OCI-LY1 (cell line): ENCODE results near the gene UNC5A.

Experiments used
- H2AFZ ChIP-seq: fragments of 200-600 bp; sonication (generic), shearing (Covaris generic); 2 replicates; pipeline ENCODE4 v1.6.0; 2014; ENCODE audit warnings: antibody characterized with exemption, mild to moderate bottlenecking, low read length
- H3F3A ChIP-seq: fragments of 200-600 bp; sonication (generic), shearing (Covaris generic); 2 replicates; pipeline ENCODE4 v1.6.0; 2014; ENCODE audit warnings: mild to moderate bottlenecking, antibody characterized with exemption, low read length, moderate library complexity; ENCODE audit not compliant: insufficient read depth
- H3K27ac ChIP-seq: fragments of 200-600 bp; sonication (generic); 2 replicates; pipeline ENCODE4 v1.5.1; 2014; ENCODE audit warnings: low read length, mixed run types, mild to moderate bottlenecking, low read depth; ENCODE audit not compliant: poor library complexity, severe bottlenecking
- H3K27me3 ChIP-seq: fragments of 200-600 bp; sonication (generic); 2 replicates; pipeline ENCODE4 v1.6.0; 2014; ENCODE audit warnings: antibody characterized with exemption, mild to moderate bottlenecking, low read length, moderate library complexity; ENCODE audit not compliant: insufficient read depth
- H3K36me3 ChIP-seq: fragments of 200-600 bp; sonication (generic); 2 replicates; pipeline ENCODE4 v1.6.1; 2014; ENCODE audit warnings: mild to moderate bottlenecking, antibody characterized with exemption, low read length, moderate library complexity, mixed read lengths; ENCODE audit not compliant: insufficient read depth
- H3K4me1 ChIP-seq: fragments of 200-600 bp; sonication (generic); 2 replicates; pipeline ENCODE4 v1.5.1; 2014; ENCODE audit warnings: mild to moderate bottlenecking, low read length, moderate library complexity; ENCODE audit not compliant: insufficient read depth, severe bottlenecking
- H3K4me2 ChIP-seq: fragments of 200-600 bp; sonication (generic), shearing (Covaris generic); 2 replicates; pipeline ENCODE4 v1.6.1; 2014; ENCODE audit warnings: low read length
- H3K4me3 ChIP-seq: fragments of 200-600 bp; sonication (generic); 2 replicates; pipeline ENCODE4 v1.5.1; 2014; ENCODE audit warnings: low read length, low read depth, mild to moderate bottlenecking, mixed read lengths; ENCODE audit not compliant: poor library complexity, severe bottlenecking
- H3K79me2 ChIP-seq: fragments of 200-600 bp; shearing (Covaris generic); 2 replicates; pipeline ENCODE4 v1.6.1; 2016; ENCODE audit warnings: mixed run types, low read length, mixed read lengths; ENCODE audit not compliant: insufficient read depth
- H3K9ac ChIP-seq: fragments of 200-600 bp; sonication (generic), shearing (Covaris generic); 2 replicates; pipeline ENCODE4 v1.6.1; 2014; ENCODE audit warnings: mild to moderate bottlenecking, low read length, mixed read lengths
- H3K9me2 ChIP-seq: fragments of 200-600 bp; sonication (generic), shearing (Covaris generic); 2 replicates; pipeline ENCODE4 v1.6.1; 2014; ENCODE audit warnings: low read depth, mild to moderate bottlenecking, low read length, mixed read lengths
- H3K9me3 ChIP-seq: fragments of 200-600 bp; shearing (Covaris generic); 2 replicates; pipeline ENCODE4 v1.6.1; 2014; ENCODE audit warnings: low read length, mixed read lengths
- H4K20me1 ChIP-seq: fragments of 200-600 bp; sonication (generic), shearing (Covaris generic); 2 replicates; pipeline ENCODE4 v1.6.0; 2016; ENCODE audit warnings: mild to moderate bottlenecking, low read length; ENCODE audit not compliant: insufficient read depth
- CTCF ChIP-seq: fragments of 200-600 bp; sonication (generic), shearing (Covaris generic); IDR thresholded peaks from 2 replicates; pipeline ENCODE4 v1.5.1; 2017; ENCODE audit warnings: mild to moderate bottlenecking, antibody characterized with exemption, low read length, moderate library complexity, mixed read lengths
- EZH2 ChIP-seq: fragments of 200-600 bp; sonication (generic), shearing (Covaris generic); IDR thresholded peaks from 2 replicates; pipeline ENCODE4 v1.8.0; 2017; ENCODE audit warnings: borderline replicate concordance, mixed run types, mild to moderate bottlenecking, antibody characterized with exemption, low read length, moderate library complexity, mixed read lengths

The UNC5A gene

GRCh38 chr5:176821441-176821840 is 11.1 kb downstream of the UNC5A start:
- no peaks in the 10 kb centered on the region for H4K20me1 ChIP-seq
- no peaks in the 10 kb centered on the region for H3K9me3 ChIP-seq
- H2AFZ ChIP-seq = no peak overlapping the region
- no peak overlapping the region for H3K27ac ChIP-seq
- H3F3A ChIP-seq = no peaks in the 10 kb centered on the region
- no peaks in the 10 kb centered on the region for H3K36me3 ChIP-seq
- no peaks in the 10 kb centered on the region for H3K9me2 ChIP-seq
- H3K4me3 ChIP-seq = no peak overlapping the region
- TF ChIP-seq CTCF (no peak), EZH2 (no peak)
- no peaks in the 10 kb centered on the region for H3K79me2 ChIP-seq
- H3K4me2 ChIP-seq = no peak overlapping the region
- H3K4me1 ChIP-seq = peaks cover 4% of the 10 kb centered on the region
- no peak overlapping the region for H3K9ac ChIP-seq
- H3K27me3 ChIP-seq = peaks cover 6% of the 10 kb centered on the region; the same call in 1 of the 2 replicates

DNA sequence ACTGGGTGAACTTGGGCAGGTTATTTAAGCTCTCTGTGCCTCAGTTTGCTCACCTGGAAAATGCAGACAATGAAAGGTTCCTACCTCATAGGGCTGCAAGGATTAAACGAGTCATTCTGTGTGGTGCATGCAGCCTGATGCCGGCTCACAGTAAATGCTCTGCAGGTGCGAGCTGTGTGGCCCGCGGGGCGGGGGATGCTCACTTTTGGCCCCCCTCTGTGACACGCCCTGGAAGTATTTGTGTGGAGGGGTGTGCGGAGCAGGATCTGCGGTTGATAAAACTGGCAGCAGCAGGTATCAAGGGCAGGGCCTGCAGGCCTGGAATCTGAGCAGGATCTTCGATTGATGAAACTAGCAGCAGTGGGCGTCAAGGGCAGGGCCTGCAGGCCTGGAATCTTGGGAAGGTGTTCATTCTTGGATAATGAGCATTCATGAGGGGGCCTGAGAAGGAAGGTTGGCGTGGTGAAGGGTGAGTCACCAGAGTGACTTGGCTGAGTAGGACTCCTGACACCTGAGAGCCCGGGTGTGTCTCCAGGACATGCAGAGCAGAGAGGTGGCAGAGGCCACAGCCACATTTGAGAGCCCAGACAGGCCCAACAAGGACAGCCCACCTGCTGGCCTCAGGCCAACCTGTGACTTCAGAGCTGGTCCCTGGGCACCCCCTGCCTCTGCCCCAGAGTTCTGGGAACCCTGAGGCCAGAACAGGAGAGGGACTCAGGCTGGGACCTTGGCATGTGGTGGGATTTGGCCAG is 11.9 kb downstream of the UNC5A start:
- no peaks in the 10 kb centered on the region for H4K20me1 ChIP-seq
- no peaks in the 10 kb centered on the region for H3K9me3 ChIP-seq
- TF ChIP-seq CTCF (no peak), EZH2 (no peak)
- H3K9ac ChIP-seq = no peak overlapping the region
- H3K79me2 ChIP-seq = no peaks in the 10 kb centered on the region
- peaks cover 4% of the 10 kb centered on the region for H3K4me1 ChIP-seq
- H3K36me3 ChIP-seq = no peaks in the 10 kb centered on the region
- H2AFZ ChIP-seq = no peak overlapping the region
- H3K9me2 ChIP-seq = no peaks in the 10 kb centered on the region
- H3K4me3 ChIP-seq = no peak overlapping the region
- no peaks in the 10 kb centered on the region for H3F3A ChIP-seq
- H3K27me3 ChIP-seq = no peaks in the 10 kb centered on the region; the same call in 1 of the 2 replicates
- H3K4me2 ChIP-seq = no peak overlapping the region
- no peak overlapping the region for H3K27ac ChIP-seq

GRCh38 chr5:176822793-176823481 is 12.6 kb downstream of the UNC5A start:
- H3K9ac ChIP-seq = no peak overlapping the region
- no peak overlapping the region for H3K4me3 ChIP-seq
- no peaks in the 10 kb centered on the region; the same call in 1 of the 2 replicates for H3K27me3 ChIP-seq
- no peaks in the 10 kb centered on the region for H3K36me3 ChIP-seq
- no peak overlapping the region for H3K27ac ChIP-seq
- H3K4me2 ChIP-seq = no peak overlapping the region
- H4K20me1 ChIP-seq = no peaks in the 10 kb centered on the region
- peaks cover 3% of the 10 kb centered on the region for H3K4me1 ChIP-seq
- H3K9me2 ChIP-seq = no peaks in the 10 kb centered on the region
- no peaks in the 10 kb centered on the region for H3K79me2 ChIP-seq
- no peaks in the 10 kb centered on the region for H3K9me3 ChIP-seq
- H3F3A ChIP-seq = no peaks in the 10 kb centered on the region
- no peak overlapping the region for H2AFZ ChIP-seq
- TF ChIP-seq EZH2 (no peak), CTCF (no peak)
